Activated naive CD8-positive, alpha-beta T cell (primary cell): Measurements from ENCODE around the gene TIGAR.

ENCODE experiments used
- H3K27ac Mint-ChIP-seq: one replicate; pipeline ENCODE4 v1.8.0; 2021; ENCODE audit warnings: mixed read lengths
- H3K27me3 Mint-ChIP-seq: one replicate; pipeline ENCODE4 v1.8.0; 2021; ENCODE audit warnings: mixed read lengths
- H3K36me3 Mint-ChIP-seq: one replicate; pipeline ENCODE4 v1.8.0; 2021; ENCODE audit warnings: mixed read lengths
- H3K4me1 Mint-ChIP-seq: one replicate; pipeline ENCODE4 v1.8.0; 2021; ENCODE audit warnings: low read depth, mixed read lengths
- H3K4me3 Mint-ChIP-seq: one replicate; pipeline ENCODE4 v1.8.0; 2021; ENCODE audit warnings: mild to moderate bottlenecking, mixed read lengths
- H3K9me3 Mint-ChIP-seq: one replicate; pipeline ENCODE4 v1.8.0; 2021; ENCODE audit warnings: low read depth, mixed read lengths

The TIGAR gene

GRCh38 chr12:4366090-4366489, 45.1 kb downstream of the TIGAR start:
- H3K9me3 Mint-ChIP-seq = no peaks in the 10 kb centered on the region
- no peaks in the 10 kb centered on the region for H3K36me3 Mint-ChIP-seq
- no peaks in the 10 kb centered on the region for H3K4me1 Mint-ChIP-seq
- H3K27ac Mint-ChIP-seq = no peak overlapping the region
- H3K27me3 Mint-ChIP-seq = peaks cover 2% of the 10 kb centered on the region
- H3K4me3 Mint-ChIP-seq = no peak overlapping the region

- Mint-ChIP-seq H3K4me3 (no peak overlapping the region), H3K9me3 (no peaks in the 10 kb centered on the region), H3K4me1 (no peaks in the 10 kb centered on the region), H3K27ac (no peak overlapping the region), H3K27me3 (peaks cover 2% of the 10 kb centered on the region), H3K36me3 (no peaks in the 10 kb centered on the region)
Observed at GRCh38 chr12:4369548-4369947, 48.5 kb downstream of the TIGAR start.

GRCh38 chr12:4370265-4370664, 49.3 kb downstream of the TIGAR start:
- no peaks in the 10 kb centered on the region for H3K4me1 Mint-ChIP-seq
- peaks cover 2% of the 10 kb centered on the region for H3K27me3 Mint-ChIP-seq
- no peaks in the 10 kb centered on the region for H3K36me3 Mint-ChIP-seq
- no peak overlapping the region for H3K27ac Mint-ChIP-seq
- no peak overlapping the region for H3K4me3 Mint-ChIP-seq
- no peaks in the 10 kb centered on the region for H3K9me3 Mint-ChIP-seq

- Mint-ChIP-seq H3K27me3 (no peaks in the 10 kb centered on the region), H3K4me3 (no peak overlapping the region), H3K4me1 (no peaks in the 10 kb centered on the region)
Observed at GRCh38 chr12:4372653-4373052, 51.6 kb downstream of the TIGAR start.

GRCh38 chr12:4375449-4375848, 54.4 kb downstream of the TIGAR start:
- no peaks in the 10 kb centered on the region for H3K36me3 Mint-ChIP-seq
- no peak overlapping the region for H3K27ac Mint-ChIP-seq
- no peaks in the 10 kb centered on the region for H3K9me3 Mint-ChIP-seq
- H3K4me1 Mint-ChIP-seq = no peaks in the 10 kb centered on the region
- peaks cover 6% of the 10 kb centered on the region for H3K27me3 Mint-ChIP-seq
- no peak overlapping the region for H3K4me3 Mint-ChIP-seq

More at GRCh38 chr12:4372653-4373052, 51.6 kb downstream of the TIGAR start:
- Mint-ChIP-seq H3K9me3 (no peaks in the 10 kb centered on the region), H3K36me3 (no peaks in the 10 kb centered on the region), H3K27ac (no peak overlapping the region)

GRCh38 chr12:4378772-4379171, 57.8 kb downstream of the TIGAR start:
- peaks cover 6% of the 10 kb centered on the region for H3K27me3 Mint-ChIP-seq

GRCh38 chr12:4379405-4379804, 58.4 kb downstream of the TIGAR start, which contains the start of gene FGF23:
FGF23 (minus strand) TSS chr12:4379712; CDS start chr12:4379582, 130 bp downstream.
- Mint-ChIP-seq H3K27ac (no peak within 1 kb of the TSS), H3K9me3 (no peaks in the 10 kb centered on the region), H3K4me3 (no peak within 1 kb of the TSS), H3K4me1 (no peaks in the 10 kb centered on the region), H3K36me3 (no peaks in the 10 kb centered on the region), H3K27me3 (peaks cover 6% of the 10 kb centered on the region)

More at GRCh38 chr12:4378772-4379171, 57.8 kb downstream of the TIGAR start:
- H3K36me3 Mint-ChIP-seq = no peaks in the 10 kb centered on the region
- H3K4me1 Mint-ChIP-seq = no peaks in the 10 kb centered on the region
- H3K9me3 Mint-ChIP-seq = no peaks in the 10 kb centered on the region
- no peak overlapping the region for H3K4me3 Mint-ChIP-seq
- no peak overlapping the region for H3K27ac Mint-ChIP-seq

- Mint-ChIP-seq H3K4me3 (no peak overlapping the region), H3K4me1 (no peaks in the 10 kb centered on the region), H3K27me3 (peaks cover 6% of the 10 kb centered on the region), H3K9me3 (no peaks in the 10 kb centered on the region), H3K27ac (no peak overlapping the region), H3K36me3 (no peaks in the 10 kb centered on the region)
Observed at GRCh38 chr12:4380332-4380731, 59.3 kb downstream of the TIGAR start.

- Mint-ChIP-seq H3K4me3 (no peak overlapping the region), H3K27ac (no peak overlapping the region), H3K9me3 (no peaks in the 10 kb centered on the region), H3K4me1 (no peaks in the 10 kb centered on the region), H3K27me3 (peaks cover 4% of the 10 kb centered on the region), H3K36me3 (no peaks in the 10 kb centered on the region)
Observed at GRCh38 chr12:4383304-4383865, 62.4 kb downstream of the TIGAR start.

- Mint-ChIP-seq H3K36me3 (no peaks in the 10 kb centered on the region), H3K27ac (no peak overlapping the region), H3K4me3 (no peak overlapping the region), H3K9me3 (no peaks in the 10 kb centered on the region), H3K4me1 (no peaks in the 10 kb centered on the region), H3K27me3 (no peaks in the 10 kb centered on the region)
Observed at GRCh38 chr12:4386801-4387200, 65.8 kb downstream of the TIGAR start.

GRCh38 chr12:4387607-4388006, 66.6 kb downstream of the TIGAR start:
- H3K27me3 Mint-ChIP-seq = no peaks in the 10 kb centered on the region
- H3K4me3 Mint-ChIP-seq = no peak overlapping the region
- H3K4me1 Mint-ChIP-seq = peaks cover 4% of the 10 kb centered on the region
- no peaks in the 10 kb centered on the region for H3K36me3 Mint-ChIP-seq
- H3K9me3 Mint-ChIP-seq = no peaks in the 10 kb centered on the region
- no peak overlapping the region for H3K27ac Mint-ChIP-seq

- H3K4me3 Mint-ChIP-seq = no peak overlapping the region
- peaks cover 8% of the 10 kb centered on the region for H3K4me1 Mint-ChIP-seq
- no peaks in the 10 kb centered on the region for H3K9me3 Mint-ChIP-seq
- H3K27me3 Mint-ChIP-seq = peaks cover 2% of the 10 kb centered on the region
- no peak overlapping the region for H3K27ac Mint-ChIP-seq
- no peaks in the 10 kb centered on the region for H3K36me3 Mint-ChIP-seq
Observed at GRCh38 chr12:4388032-4388431, 67.0 kb downstream of the TIGAR start.

- H3K36me3 Mint-ChIP-seq = no peaks in the 10 kb centered on the region
- no peak overlapping the region for H3K27ac Mint-ChIP-seq
- no peaks in the 10 kb centered on the region for H3K9me3 Mint-ChIP-seq
- peaks cover 9% of the 10 kb centered on the region for H3K4me1 Mint-ChIP-seq
- H3K27me3 Mint-ChIP-seq = peaks cover 2% of the 10 kb centered on the region
- no peak overlapping the region for H3K4me3 Mint-ChIP-seq
Observed at GRCh38 chr12:4388662-4389061, 67.6 kb downstream of the TIGAR start.

- Mint-ChIP-seq H3K9me3 (no peaks in the 10 kb centered on the region), H3K4me1 (peaks cover 9% of the 10 kb centered on the region), H3K36me3 (peaks cover 3% of the 10 kb centered on the region), H3K27ac (no peak overlapping the region), H3K4me3 (no peak overlapping the region), H3K27me3 (peaks cover 14% of the 10 kb centered on the region)
Observed at GRCh38 chr12:4392223-4392742, 71.3 kb downstream of the TIGAR start.

- peaks cover 3% of the 10 kb centered on the region for H3K36me3 Mint-ChIP-seq
- H3K9me3 Mint-ChIP-seq = no peaks in the 10 kb centered on the region
- H3K27me3 Mint-ChIP-seq = peaks cover 14% of the 10 kb centered on the region
- peaks cover 9% of the 10 kb centered on the region for H3K4me1 Mint-ChIP-seq
- no peak overlapping the region for H3K4me3 Mint-ChIP-seq
- no peak overlapping the region for H3K27ac Mint-ChIP-seq
Observed at GRCh38 chr12:4393211-4393610, 72.2 kb downstream of the TIGAR start.

GRCh38 chr12:4395818-4396217, 74.8 kb downstream of the TIGAR start:
- Mint-ChIP-seq H3K27ac (no peak overlapping the region), H3K9me3 (no peaks in the 10 kb centered on the region), H3K27me3 (peaks cover 18% of the 10 kb centered on the region), H3K4me3 (no peak overlapping the region), H3K4me1 (peaks cover 9% of the 10 kb centered on the region), H3K36me3 (peaks cover 3% of the 10 kb centered on the region)
